Activated CD8-positive, alpha-beta T cell treated with anti-CD3 and anti-CD28 coated beads for 36 hours (primary cell): ENCODE results near the gene ATG4D. TPM values are rescaled to one million over a fixed set of nuclear protein-coding genes. Genes with fewer than 3 reads are reported as not detected.
"Not testable (repeated sequence)": the region's sequence is repeated elsewhere in the genome, so short reads cannot be mapped to it uniquely, and the experiment has no call there.

Source experiments
- ATAC-seq: fragments of 200-7000 bp; cut with Tn5 transposase; one replicate; pipeline ENCODE4 v1.10.0; 2021; ENCODE audit warnings: mild to moderate bottlenecking, moderate library complexity
- CTCF ChIA-PET: fragments of 350-600 bp; sonication (Branson Sonifier 250); formaldehyde crosslinking; loops from one replicate; lab custom pipeline; 2021; ENCODE audit warnings: antibody characterized with exemption; lab: Charles Lee
- POLR2A ChIA-PET: fragments of 350-600 bp; sonication (Branson Sonifier 250); formaldehyde crosslinking; loops from one replicate; lab custom pipeline; 2021; ENCODE audit warnings: antibody characterized with exemption; lab: Charles Lee
- DNase-seq: peaks from one replicate; pipeline ENCODE4 v3.0.0-alpha.2; 2020
- H3K27ac Mint-ChIP-seq: one replicate; pipeline ENCODE4 v1.8.0; 2021; ENCODE audit warnings: mild to moderate bottlenecking, mixed read lengths
- H3K27me3 Mint-ChIP-seq: one replicate; pipeline ENCODE4 v1.8.0; 2021; ENCODE audit warnings: mixed read lengths
- H3K36me3 Mint-ChIP-seq: one replicate; pipeline ENCODE4 v1.8.0; 2021; ENCODE audit warnings: low read depth, mixed read lengths
- H3K4me1 Mint-ChIP-seq: one replicate; pipeline ENCODE4 v1.8.0; 2021; ENCODE audit warnings: low read depth, mixed read lengths
- H3K4me3 Mint-ChIP-seq: one replicate; pipeline ENCODE4 v1.8.0; 2021; ENCODE audit warnings: mild to moderate bottlenecking, moderate library complexity, mixed read lengths
- H3K9me3 Mint-ChIP-seq: one replicate; pipeline ENCODE4 v1.8.0; 2021; ENCODE audit warnings: mixed read lengths
- intact Hi-C: fragments of 100-400 bp; cut with micrococcal nuclease; formaldehyde crosslinking; loops from one replicate; pipeline ENCODE4 v1.10.0; 2022
- total RNA-seq, 2 experiments: library from RNA; stranded (reverse); gene quantifications; one replicate each; pipeline ENCODE4 v1.2.3, GENCODE V29; 2021
- TF ChIP-seq, protein P1 (sequence below): fragments of 200-600 bp; IDR thresholded peaks from one replicate; pipeline ENCODE4 v1.8.0; 2022; ENCODE audit warnings: antibody characterized with exemption, mild to moderate bottlenecking

Gene ATG4D
- total RNA-seq, 2 experiments from 2014 or later, result 21.7 to 22.5 TPM

DNA sequence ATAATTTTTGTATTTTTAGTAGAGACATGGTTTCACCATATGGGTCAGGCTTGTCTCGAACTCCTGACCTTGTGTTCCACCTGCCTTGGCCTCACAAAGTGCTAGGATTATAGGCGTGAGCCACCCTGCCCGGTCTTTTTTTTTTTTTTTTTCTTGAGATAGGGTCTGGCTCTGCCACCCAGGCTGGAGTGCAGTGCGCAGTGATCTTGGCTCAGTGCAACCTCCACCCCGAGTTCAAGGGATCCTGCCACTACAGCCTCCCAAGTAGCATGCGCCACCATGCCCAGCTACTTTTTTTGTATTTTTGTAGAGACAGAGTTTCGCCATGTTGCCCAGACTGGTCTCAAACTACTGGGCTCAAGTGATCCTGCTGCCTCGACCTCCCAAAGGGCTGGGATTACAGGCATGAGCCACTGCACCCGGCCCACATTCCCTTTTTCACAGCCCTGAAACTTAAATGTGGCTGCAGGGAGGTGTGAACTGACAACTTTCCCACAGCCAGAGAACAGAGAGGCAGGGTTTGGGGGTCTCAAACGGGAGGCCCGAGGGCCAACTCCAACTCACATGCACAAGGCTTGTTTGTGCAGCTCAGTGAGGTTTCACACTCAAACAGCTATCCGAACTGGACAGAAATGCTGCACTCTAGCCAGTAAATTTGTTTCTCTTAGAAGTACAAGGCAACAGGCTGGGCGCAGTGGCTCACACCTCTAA is 22.1 kb upstream of the ATG4D start:
- DNase-seq, result no peak
- Mint-ChIP-seq H3K4me3 (no peak overlapping the region), H3K9me3 (no peaks in the 10 kb centered on the region), H3K27me3 (peaks cover 24% of the 10 kb centered on the region), H3K4me1 (peaks cover 19% of the 10 kb centered on the region), H3K27ac (no peak overlapping the region), H3K36me3 (no peaks in the 10 kb centered on the region)
- ChIA-PET CTCF (no interaction called here), POLR2A (interaction anchor here (1.5 kb wide), 1 partner anchor 46 kb away, joined by 4 read pairs; no protein-coding TSS in a partner anchor)
- TF ChIP-seq, protein P1, sequence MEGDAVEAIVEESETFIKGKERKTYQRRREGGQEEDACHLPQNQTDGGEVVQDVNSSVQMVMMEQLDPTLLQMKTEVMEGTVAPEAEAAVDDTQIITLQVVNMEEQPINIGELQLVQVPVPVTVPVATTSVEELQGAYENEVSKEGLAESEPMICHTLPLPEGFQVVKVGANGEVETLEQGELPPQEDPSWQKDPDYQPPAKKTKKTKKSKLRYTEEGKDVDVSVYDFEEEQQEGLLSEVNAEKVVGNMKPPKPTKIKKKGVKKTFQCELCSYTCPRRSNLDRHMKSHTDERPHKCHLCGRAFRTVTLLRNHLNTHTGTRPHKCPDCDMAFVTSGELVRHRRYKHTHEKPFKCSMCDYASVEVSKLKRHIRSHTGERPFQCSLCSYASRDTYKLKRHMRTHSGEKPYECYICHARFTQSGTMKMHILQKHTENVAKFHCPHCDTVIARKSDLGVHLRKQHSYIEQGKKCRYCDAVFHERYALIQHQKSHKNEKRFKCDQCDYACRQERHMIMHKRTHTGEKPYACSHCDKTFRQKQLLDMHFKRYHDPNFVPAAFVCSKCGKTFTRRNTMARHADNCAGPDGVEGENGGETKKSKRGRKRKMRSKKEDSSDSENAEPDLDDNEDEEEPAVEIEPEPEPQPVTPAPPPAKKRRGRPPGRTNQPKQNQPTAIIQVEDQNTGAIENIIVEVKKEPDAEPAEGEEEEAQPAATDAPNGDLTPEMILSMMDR, result no peak
- no peak for ATAC-seq
- intact Hi-C loops, result no loop called here

GRCh38 chr19:10523135-10523636 is 20.5 kb upstream of the ATG4D start:
- TF ChIP-seq, protein P1, result no peak
- POLR2A ChIA-PET, result interaction anchor here (1.4 kb wide), 1 partner anchor 29 kb away, joined by 5 read pairs; no protein-coding TSS in a partner anchor
- no peaks in the 10 kb centered on the region for H3K9me3 Mint-ChIP-seq
- intact Hi-C loops, result no loop called here
- ATAC-seq, result peak; percentile 20
- peaks cover 17% of the 10 kb centered on the region for H3K27me3 Mint-ChIP-seq
- H3K4me3 Mint-ChIP-seq, result no peak overlapping the region
- H3K27ac Mint-ChIP-seq, result no peak overlapping the region
- CTCF ChIA-PET, result interaction anchor here (1.0 to 3.0 kb wide), 4 partner anchors 11 to 194 kb away, joined by 3 to 7 read pairs (median 3); no protein-coding TSS in a partner anchor
- H3K36me3 Mint-ChIP-seq, result no peaks in the 10 kb centered on the region
- no peak for DNase-seq
- H3K4me1 Mint-ChIP-seq, result peaks cover 14% of the 10 kb centered on the region

- ChIA-PET POLR2A (interaction anchor here (1.0 kb wide), 1 partner anchor 9 kb away, joined by 5 read pairs; no protein-coding TSS in a partner anchor), CTCF (interaction anchor here (1.0 to 3.0 kb wide), 2 partner anchors 14 to 56 kb away, joined by 4 to 7 read pairs; no protein-coding TSS in a partner anchor)
- DNase-seq, result no peak
- H3K4me1 Mint-ChIP-seq, result no peaks in the 10 kb centered on the region
- H3K36me3 Mint-ChIP-seq, result no peaks in the 10 kb centered on the region
- no peak overlapping the region for H3K4me3 Mint-ChIP-seq
- H3K9me3 Mint-ChIP-seq, result no peaks in the 10 kb centered on the region
- intact Hi-C loops, result no loop called here
- TF ChIP-seq, protein P1, result no peak
- H3K27me3 Mint-ChIP-seq, result no peaks in the 10 kb centered on the region
- no peak overlapping the region for H3K27ac Mint-ChIP-seq
- ATAC-seq, result no peak
These were observed 18.1 kb upstream of the ATG4D start for GRCh38 chr19:10525636-10526035.

GRCh38 chr19:10526887-10527286 is 16.8 kb upstream of the ATG4D start:
- not testable (repeated sequence) for ATAC-seq

DNA sequence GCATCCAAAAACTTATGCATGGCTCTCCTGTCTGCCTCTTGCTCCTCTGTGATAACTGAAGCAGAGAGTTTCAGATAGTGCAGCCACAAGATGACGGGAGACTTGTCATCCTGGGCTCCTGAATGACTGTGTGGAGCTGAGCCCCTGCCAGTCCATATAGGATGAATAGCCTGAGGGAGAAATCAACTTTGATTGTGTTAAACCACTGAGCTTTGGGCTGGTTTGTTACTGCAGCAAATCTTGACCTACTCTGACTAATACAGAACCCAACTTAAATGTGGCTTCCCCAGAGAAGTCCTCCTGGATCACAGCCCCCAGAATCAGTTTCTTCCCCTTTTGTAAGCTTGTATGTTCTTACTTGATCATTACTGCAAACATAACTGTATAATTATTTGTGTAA is 11.2 kb upstream of the ATG4D start:
- Mint-ChIP-seq H3K27ac (no peak overlapping the region), H3K9me3 (peaks cover 3% of the 10 kb centered on the region), H3K36me3 (no peaks in the 10 kb centered on the region), H3K4me3 (no peak overlapping the region), H3K4me1 (no peaks in the 10 kb centered on the region), H3K27me3 (no peaks in the 10 kb centered on the region)
- ATAC-seq (no peak), DNase-seq (no peak)
- ChIA-PET CTCF (interaction anchor here (1.2 to 1.4 kb wide), 2 partner anchors 9 to 23 kb away, joined by 3 to 4 read pairs; no protein-coding TSS in a partner anchor), POLR2A (no interaction called here)
- intact Hi-C loops, result no loop called here
- TF ChIP-seq, protein P1, result no peak

More at GRCh38 chr19:10526887-10527286, 16.8 kb upstream of the ATG4D start:
- H3K9me3 Mint-ChIP-seq, DNase-seq, H3K27me3 Mint-ChIP-seq, H3K27ac Mint-ChIP-seq, CTCF ChIA-PET, H3K4me3 Mint-ChIP-seq, POLR2A ChIA-PET, H3K4me1 Mint-ChIP-seq, H3K36me3 Mint-ChIP-seq, intact Hi-C loops: not testable (repeated sequence)
